ENCODE results near the gene CCDC73.
"Not testable (repeated sequence)": the region's sequence is repeated elsewhere in the genome, so short reads cannot be mapped to it uniquely, and the experiment has no call there.

CCDC73 gene

DNA sequence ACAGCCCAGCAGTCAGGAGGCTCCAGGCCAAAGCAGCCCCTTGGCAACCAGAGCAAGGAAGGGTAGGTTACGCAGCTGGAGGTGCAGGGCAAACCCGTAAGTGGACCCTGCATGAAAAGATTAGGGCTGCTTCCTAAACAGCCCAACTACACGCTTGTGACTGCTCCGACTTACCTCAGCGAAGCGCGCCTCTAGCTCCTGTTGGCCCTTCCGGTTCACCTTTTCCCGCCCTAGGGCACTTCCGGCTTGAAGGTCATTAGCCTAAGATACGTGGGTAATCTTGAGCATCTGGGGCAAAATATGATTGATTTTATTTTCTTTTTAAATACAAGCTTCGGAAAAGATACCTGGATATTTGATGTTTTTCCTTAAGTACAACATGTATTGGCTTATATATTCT is at the start of gene CCDC73:
TSS of gene CCDC73 (minus strand) at position 224 of the 400 bp plus-strand sequence. CDS start 34,419 bp downstream, outside the sequence.
- no peak for DNase-seq (ENCODE audit: low spot score)

- no peak for DNase-seq (ENCODE audit: low spot score)
Observed at GRCh38 chr11:32843544-32843943, 49.1 kb upstream of the CCDC73 start.

DNA sequence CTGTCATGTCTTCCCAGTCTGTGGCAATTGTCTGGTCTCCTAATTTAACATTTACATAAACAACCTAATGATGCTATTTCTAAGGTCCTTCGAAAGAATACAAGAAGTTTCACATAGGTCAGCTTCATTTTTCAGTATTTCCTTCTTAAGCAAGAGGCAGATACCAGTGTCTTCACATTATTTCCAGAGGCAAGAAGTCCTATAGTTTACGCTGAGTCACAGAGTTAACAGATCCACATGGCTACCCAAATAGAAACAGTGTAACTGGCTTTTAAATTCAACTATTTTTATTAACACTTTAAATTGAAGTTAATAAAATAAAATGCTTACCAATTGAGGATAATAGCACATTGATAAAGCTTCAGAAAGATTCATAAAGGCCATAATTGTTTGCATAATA is 46.1 kb upstream of the CCDC73 start:
- DNase-seq (ENCODE audit: low spot score) = no peak

- DNase-seq (ENCODE audit: low spot score) = no peak
Observed at GRCh38 chr11:32839308-32839707, 44.8 kb upstream of the CCDC73 start.

DNA sequence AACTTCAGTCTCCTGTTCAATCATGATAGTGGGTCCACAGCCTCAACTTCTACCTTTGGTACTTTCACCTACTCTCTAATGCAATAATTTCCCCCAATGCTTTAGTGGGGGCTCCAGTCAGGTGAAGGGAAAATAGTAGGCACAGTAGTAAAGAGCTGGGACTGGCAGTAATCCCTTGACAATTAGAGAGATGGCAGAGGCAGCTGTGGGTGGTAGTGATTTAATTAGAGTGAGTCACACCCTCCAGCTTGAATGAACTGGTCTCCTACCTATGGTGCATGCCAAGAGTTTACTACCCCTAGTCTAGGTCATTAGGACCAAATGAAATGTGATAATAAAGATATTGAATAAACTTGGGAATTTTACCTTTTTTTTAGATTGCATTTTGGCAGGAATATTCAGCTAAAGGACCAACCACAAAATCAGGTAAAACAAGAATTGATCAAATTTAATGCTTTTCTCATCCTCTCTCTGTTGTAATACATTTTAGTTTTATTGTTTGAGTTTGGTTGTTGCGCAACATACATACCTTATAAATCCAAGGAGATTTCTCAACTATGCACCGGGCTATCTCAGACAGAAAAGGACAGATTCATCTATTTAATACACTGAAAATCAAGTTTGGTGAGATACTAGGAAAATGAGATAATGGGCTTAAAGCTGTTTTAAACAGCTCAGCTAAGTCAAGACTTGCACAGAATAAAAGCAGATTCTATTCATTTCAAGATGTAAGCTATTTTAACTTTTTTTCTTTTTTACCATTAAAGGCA is 44.2 kb upstream of the CCDC73 start:
- DNase-seq (ENCODE audit: low spot score) = no peak

- no peak for DNase-seq (ENCODE audit: low spot score)
Observed at GRCh38 chr11:32836946-32837345, 42.5 kb upstream of the CCDC73 start.

DNA sequence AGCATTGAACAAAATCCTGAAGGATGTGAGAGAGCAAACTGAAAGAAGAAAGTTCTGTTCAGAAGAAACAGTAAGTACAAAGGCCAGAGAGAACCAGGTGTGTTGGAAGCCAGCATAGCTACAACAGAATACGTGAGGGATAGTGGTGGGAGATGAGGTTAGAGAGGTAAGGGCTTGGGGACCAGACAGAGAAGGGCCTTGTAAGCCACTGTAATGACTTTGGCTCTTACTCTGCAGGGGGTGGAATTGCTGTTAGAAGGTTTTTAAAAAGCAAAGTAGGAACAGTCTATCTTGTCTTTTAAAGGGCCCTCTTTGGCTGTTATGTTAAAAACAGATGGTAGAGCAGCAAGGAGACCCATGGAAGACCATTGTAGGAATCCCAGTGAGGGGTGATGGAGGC is 39.5 kb upstream of the CCDC73 start:
- no peak for DNase-seq (ENCODE audit: low spot score)

GRCh38 chr11:32831221-32831620 is 36.8 kb upstream of the CCDC73 start:
- no peak for DNase-seq (ENCODE audit: low spot score)

DNA sequence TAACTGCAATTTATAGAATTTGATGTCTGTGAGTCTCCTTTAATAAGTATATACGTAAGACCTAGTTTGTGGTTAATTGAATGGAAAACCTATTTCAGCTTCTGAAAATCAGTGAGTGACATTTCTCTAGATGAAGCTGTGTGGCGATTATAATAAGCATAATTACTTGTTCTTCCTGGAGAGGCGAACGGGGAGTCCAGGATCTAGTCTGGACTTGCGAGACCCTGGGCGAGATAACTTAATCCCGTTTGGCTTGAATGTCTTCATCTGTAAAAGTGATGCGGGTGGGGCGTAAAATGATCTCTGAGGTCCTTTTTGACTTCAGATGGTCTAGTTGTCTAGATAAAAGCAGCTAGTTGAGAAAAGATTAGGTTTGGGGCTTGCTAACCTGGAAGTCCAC is 36.3 kb upstream of the CCDC73 start:
- no peak for DNase-seq (ENCODE audit: low spot score)

GRCh38 chr11:32830413-32830738 is 35.9 kb upstream of the CCDC73 start:
- DNase-seq (ENCODE audit: low spot score) = no peak

- peak; percentile 46 for DNase-seq (ENCODE audit: low spot score)
Observed at GRCh38 chr11:32829680-32830412, 35.4 kb upstream of the CCDC73 start, which contains the start of gene PRRG4. Gene PRRG4, plus strand, starts transcription at chr11:32829927. Its CDS starts 603 bp downstream, at chr11:32830530.

GRCh38 chr11:32829157-32829679 is 34.8 kb upstream of the CCDC73 start:
- DNase-seq (ENCODE audit: low spot score) = no peak

DNA sequence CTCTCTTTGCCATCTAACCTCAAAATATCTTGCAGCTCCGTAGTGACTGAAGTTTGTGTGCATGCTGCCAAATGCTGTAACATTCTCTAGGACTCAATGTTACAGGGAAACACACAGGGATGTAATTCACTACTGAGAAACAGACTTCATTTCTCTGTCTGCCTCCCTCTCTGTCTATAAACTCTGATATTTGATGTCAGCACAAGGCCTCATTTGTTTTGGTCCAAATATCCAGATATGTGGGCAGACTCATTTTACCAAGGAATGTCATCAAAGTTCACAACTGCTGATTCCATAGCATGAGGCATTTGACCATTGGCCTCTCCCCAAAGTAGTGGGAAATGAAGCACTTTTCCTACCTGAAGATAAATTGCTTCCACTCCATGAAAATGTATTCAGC is 32.8 kb upstream of the CCDC73 start:
- DNase-seq (ENCODE audit: low spot score) = no peak

GRCh38 chr11:32826113-32826512 is 31.7 kb upstream of the CCDC73 start:
- no peak for DNase-seq (ENCODE audit: low spot score)

DNA sequence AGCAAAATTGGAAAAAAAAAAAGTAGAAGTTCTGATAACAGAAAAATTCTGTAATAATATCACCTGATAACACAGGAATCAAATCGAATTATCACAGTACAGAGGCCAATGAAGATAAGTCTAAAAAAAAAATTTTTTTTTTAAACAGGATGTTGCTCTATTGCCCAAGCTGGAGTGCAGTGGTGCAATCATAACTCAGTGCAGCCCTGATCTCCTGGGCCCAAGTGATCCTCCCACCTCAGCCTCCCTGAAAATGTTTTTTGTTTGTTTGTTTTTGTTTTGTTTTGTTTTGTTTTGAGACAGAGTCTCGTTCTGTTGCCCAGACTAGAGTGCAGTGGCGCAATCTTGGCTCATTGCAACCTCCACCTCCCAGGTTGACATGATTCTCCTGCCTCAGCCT is 29.2 kb upstream of the CCDC73 start:
- DNase-seq (ENCODE audit: low spot score) = not testable (repeated sequence)

- no peak for DNase-seq (ENCODE audit: low spot score)
Observed at GRCh38 chr11:32821917-32822560, 27.6 kb upstream of the CCDC73 start.

GRCh38 chr11:32821517-32821916 is 27.1 kb upstream of the CCDC73 start:
- peak; percentile 38 for DNase-seq (ENCODE audit: low spot score)

DNA sequence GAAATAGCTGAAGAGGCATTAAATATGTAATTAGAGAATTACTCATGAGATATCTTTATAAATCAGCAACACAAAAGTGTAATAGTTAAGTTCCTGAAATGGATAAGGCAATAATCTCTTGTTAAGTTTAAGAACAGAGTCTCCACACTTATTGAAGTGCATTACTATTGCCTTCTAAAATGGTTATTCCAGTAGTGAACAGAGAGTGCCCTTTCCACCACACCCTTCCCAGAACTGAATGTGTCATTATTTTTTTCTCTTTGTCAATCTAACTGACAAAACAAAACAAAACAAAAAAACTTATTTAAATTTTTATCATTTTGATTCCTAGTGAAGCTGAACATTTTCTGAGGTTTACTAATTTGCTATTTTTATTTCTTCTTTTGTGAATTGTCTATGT is 26.0 kb upstream of the CCDC73 start:
- no peak for DNase-seq (ENCODE audit: low spot score)

DNA sequence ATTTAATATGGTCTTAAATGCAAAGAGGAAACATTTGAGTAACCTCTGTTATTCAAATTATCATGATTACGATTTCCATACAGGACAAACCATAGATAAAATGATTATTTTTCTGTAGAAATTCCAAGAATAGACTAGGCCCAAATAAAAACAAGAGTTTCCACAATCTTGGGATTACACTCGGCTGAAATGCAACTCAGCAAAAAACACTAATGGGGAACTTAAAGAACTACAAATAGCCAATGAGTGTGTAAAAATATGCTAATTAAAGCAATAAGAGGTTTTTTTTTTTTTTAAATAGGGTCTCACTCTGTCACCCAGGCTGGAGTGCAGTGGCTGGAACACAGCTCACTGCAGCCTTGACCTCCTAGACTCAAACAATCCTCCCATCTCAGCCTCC is 24.7 kb upstream of the CCDC73 start:
- DNase-seq (ENCODE audit: low spot score) = no peak

DNA sequence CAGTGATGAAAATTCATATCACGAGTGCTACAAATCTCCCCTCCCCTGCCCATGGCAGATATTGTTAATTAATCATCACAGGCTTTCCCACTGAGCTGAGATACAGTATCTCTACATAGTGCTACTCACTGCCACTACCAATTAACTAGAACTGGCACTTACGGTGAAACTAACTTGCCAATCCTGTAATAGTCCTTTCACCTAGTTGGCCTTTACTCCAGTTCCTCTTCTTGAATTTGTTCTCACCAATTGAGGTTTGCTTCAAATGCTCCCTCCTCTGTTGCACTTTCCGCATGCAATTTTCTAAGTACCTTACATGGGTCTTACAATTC is 23.4 kb upstream of the CCDC73 start:
- DNase-seq (ENCODE audit: low spot score) = no peak

GRCh38 chr11:32817181-32817851 is 22.9 kb upstream of the CCDC73 start:
- DNase-seq (ENCODE audit: low spot score) = no peak

- peak; percentile 65 for DNase-seq (ENCODE audit: low spot score)
Observed at GRCh38 chr11:32809313-32809712, 14.9 kb upstream of the CCDC73 start.

Data from activated CD4-positive, alpha-beta T cell treated with anti-CD3 and anti-CD28 coated beads, Interleukin-2, Interleukin-4, amounts not matched to agents 100 ng/mL and 50 ng/mL, durations not matched to agents 16 hours and 8 hours (primary cell).